ENCODE results near the gene PRKACG.
A peak's percentile ranks its signal among the peaks of the same experiment; 100 is the strongest.

The PRKACG gene

GRCh38 chr9:69001921-69002320 lies 12.0 kb downstream of the PRKACG start:
- no peak for TF ChIP-seq CTCF (IDR thresholded peaks at IDR 0.05; ENCODE audit: low read depth, low read length, missing control alignments)
- no peak for DNase-seq (ENCODE audit: extremely low read depth, low read depth)
- no peak overlapping the region for H3K4me3 ChIP-seq (replicated peaks; ENCODE audit: low read depth, low read length)

GRCh38 chr9:68999393-69000105 lies 14.4 kb downstream of the PRKACG start:
- H3K4me3 ChIP-seq (replicated peaks; ENCODE audit: low read depth, low read length) = no peak overlapping the region
- peak; percentile 82 for TF ChIP-seq CTCF (IDR thresholded peaks at IDR 0.05; ENCODE audit: low read depth, low read length, missing control alignments)
- peak; percentile 33 for DNase-seq (ENCODE audit: extremely low read depth, low read depth)

- no peak for TF ChIP-seq CTCF (IDR thresholded peaks at IDR 0.05; ENCODE audit: low read depth, low read length, missing control alignments)
- no peak overlapping the region for H3K4me3 ChIP-seq (replicated peaks; ENCODE audit: low read depth, low read length)
- DNase-seq (ENCODE audit: extremely low read depth, low read depth) = no peak
Measured at GRCh38 chr9:68998812-68999211, 15.1 kb downstream of the PRKACG start.

GRCh38 chr9:68998385-68998784 lies 15.5 kb downstream of the PRKACG start:
- no peak for TF ChIP-seq CTCF (IDR thresholded peaks at IDR 0.05; ENCODE audit: low read depth, low read length, missing control alignments)
- no peak overlapping the region for H3K4me3 ChIP-seq (replicated peaks; ENCODE audit: low read depth, low read length)
- DNase-seq (ENCODE audit: extremely low read depth, low read depth) = no peak

GRCh38 chr9:68997666-68998065 lies 16.2 kb downstream of the PRKACG start:
- H3K4me3 ChIP-seq (replicated peaks; ENCODE audit: low read depth, low read length) = no peak overlapping the region
- DNase-seq (ENCODE audit: extremely low read depth, low read depth) = no peak
- no peak for TF ChIP-seq CTCF (IDR thresholded peaks at IDR 0.05; ENCODE audit: low read depth, low read length, missing control alignments)

- no peak for DNase-seq (ENCODE audit: extremely low read depth, low read depth)
- no peak overlapping the region for H3K4me3 ChIP-seq (replicated peaks; ENCODE audit: low read depth, low read length)
- TF ChIP-seq CTCF (IDR thresholded peaks at IDR 0.05; ENCODE audit: low read depth, low read length, missing control alignments) = no peak
Measured at GRCh38 chr9:68996462-68996861, 17.5 kb downstream of the PRKACG start.

GRCh38 chr9:68995776-68996175 lies 18.1 kb downstream of the PRKACG start:
- no peak overlapping the region for H3K4me3 ChIP-seq (replicated peaks; ENCODE audit: low read depth, low read length)
- no peak for TF ChIP-seq CTCF (IDR thresholded peaks at IDR 0.05; ENCODE audit: low read depth, low read length, missing control alignments)
- DNase-seq (ENCODE audit: extremely low read depth, low read depth) = no peak
